H9 (cell line): ENCODE data around the gene PSMB9. TPM values are rescaled to one million over a fixed set of nuclear protein-coding genes. Genes with fewer than 3 reads are reported as not detected.

Experiments used
- DNase-seq: peaks from one replicate; pipeline ENCODE4 v3.0.0-alpha.2; 2017
- H2AFZ ChIP-seq: one replicate; pipeline ENCODE4 v1.6.1; 2013; ENCODE audit warnings: mild to moderate bottlenecking, low read length, control low read depth, moderate library complexity
- H2AK5ac ChIP-seq: 2 replicates; pipeline ENCODE4 v1.6.1; 2013; ENCODE audit warnings: low read length, control low read depth, mixed read lengths; ENCODE audit not compliant: insufficient read length
- H2BK120ac ChIP-seq: one replicate; pipeline ENCODE4 v1.6.1; 2013; ENCODE audit warnings: low read depth, mild to moderate bottlenecking, low read length, control low read depth, inconsistent platforms; ENCODE audit not compliant: poor library complexity, severe bottlenecking
- H2BK12ac ChIP-seq: 2 replicates; pipeline ENCODE4 v1.6.1; 2013; ENCODE audit warnings: low read length, control low read depth, mixed read lengths, low read depth; ENCODE audit not compliant: insufficient read length
- H2BK15ac ChIP-seq: 2 replicates; pipeline ENCODE4 v1.6.1; 2013; ENCODE audit warnings: low read depth, low read length, control low read depth
- H2BK20ac ChIP-seq: one replicate; pipeline ENCODE4 v1.6.1; 2013; ENCODE audit warnings: low read depth, mild to moderate bottlenecking, low read length, control low read depth, inconsistent platforms; ENCODE audit not compliant: poor library complexity, severe bottlenecking
- H2BK5ac ChIP-seq: 2 replicates; pipeline ENCODE4 v1.6.1; 2013; ENCODE audit warnings: low read length, control low read depth, mixed read lengths; ENCODE audit not compliant: insufficient read length
- H3K14ac ChIP-seq: 2 replicates; pipeline ENCODE4 v1.6.1; 2013; ENCODE audit warnings: low read length, control low read depth; ENCODE audit not compliant: insufficient read depth
- H3K18ac ChIP-seq: 2 replicates; pipeline ENCODE4 v1.6.1; 2013; ENCODE audit warnings: low read depth, mild to moderate bottlenecking, mixed read lengths, low read length, control low read depth; ENCODE audit not compliant: insufficient read length
- H3K23ac ChIP-seq: 2 replicates; pipeline ENCODE4 v1.6.1; 2013; ENCODE audit warnings: low read length, control low read depth, mixed read lengths, low read depth; ENCODE audit not compliant: insufficient read length
- H3K23me2 ChIP-seq: 2 replicates; pipeline ENCODE4 v1.6.1; 2013; ENCODE audit warnings: low read depth, mild to moderate bottlenecking, mixed read lengths, low read length, control low read depth; ENCODE audit not compliant: insufficient read length, poor library complexity, severe bottlenecking
- H3K27ac ChIP-seq: 2 replicates; pipeline ENCODE4 v1.5.1; 2013; ENCODE audit warnings: low read length, control low read depth, mixed read lengths, low read depth; ENCODE audit not compliant: insufficient read length
- H3K27me3 ChIP-seq: 2 replicates; pipeline ENCODE4 v1.6.1; 2013; ENCODE audit warnings: low read length, control low read depth, inconsistent platforms; ENCODE audit not compliant: insufficient read depth
- H3K4ac ChIP-seq: 2 replicates; pipeline ENCODE4 v1.6.1; 2013; ENCODE audit warnings: low read depth, mild to moderate bottlenecking, control low read depth, inconsistent platforms, low read length, moderate library complexity
- H3K4me1 ChIP-seq: 2 replicates; pipeline ENCODE4 v1.6.1; 2013; ENCODE audit warnings: low read length, control low read depth, inconsistent platforms; ENCODE audit not compliant: insufficient read depth
- H3K4me2 ChIP-seq: 2 replicates; pipeline ENCODE4 v1.6.1; 2013; ENCODE audit warnings: low read length, control low read depth, mixed read lengths; ENCODE audit not compliant: insufficient read length, insufficient read depth
- H3K56ac ChIP-seq: 2 replicates; pipeline ENCODE4 v1.6.1; 2013; ENCODE audit warnings: low read depth, mild to moderate bottlenecking, mixed read lengths, low read length, control low read depth; ENCODE audit not compliant: insufficient read length
- H3K79me1 ChIP-seq: 2 replicates; pipeline ENCODE4 v1.6.1; 2013; ENCODE audit warnings: low read depth, mild to moderate bottlenecking, moderate library complexity, low read length, control low read depth, inconsistent platforms; ENCODE audit not compliant: insufficient read depth, poor library complexity, severe bottlenecking
- H3K79me2 ChIP-seq: 2 replicates; pipeline ENCODE4 v1.6.1; 2013; ENCODE audit warnings: low read length, control low read depth, inconsistent platforms; ENCODE audit not compliant: insufficient read depth
- H3K9ac ChIP-seq: 2 replicates; pipeline ENCODE4 v1.6.1; 2013; ENCODE audit warnings: low read length, control low read depth, mixed read lengths; ENCODE audit not compliant: insufficient read length; ENCODE audit errors: extremely low read depth
- H3K9me3 ChIP-seq: one replicate; pipeline ENCODE4 v1.6.1; 2013; ENCODE audit warnings: low read depth, low read length, inconsistent platforms; ENCODE audit not compliant: control insufficient read depth
- H3T11ph ChIP-seq: one replicate; pipeline ENCODE4 v1.6.1; 2013; ENCODE audit warnings: mild to moderate bottlenecking, low read length, control low read depth, inconsistent platforms
- H4K20me1 ChIP-seq: one replicate; pipeline ENCODE4 v1.6.1; 2013; ENCODE audit not compliant: control insufficient read depth, insufficient read length, insufficient read depth
- H4K5ac ChIP-seq: 2 replicates; pipeline ENCODE4 v1.6.1; 2013; ENCODE audit warnings: low read depth, mild to moderate bottlenecking, mixed read lengths, low read length, control low read depth; ENCODE audit not compliant: insufficient read length
- H4K8ac ChIP-seq: replicated peaks from 2 replicates; pipeline ENCODE4 v1.6.1; 2013; ENCODE audit warnings: low read length, control low read depth, mixed read lengths, low read depth; ENCODE audit not compliant: insufficient read length
- H4K91ac ChIP-seq: 2 replicates; pipeline ENCODE4 v1.6.1; 2013; ENCODE audit warnings: low read depth, mild to moderate bottlenecking, moderate library complexity, mixed read lengths, low read length, control low read depth; ENCODE audit not compliant: insufficient read length
- H3K27ac Mint-ChIP-seq, 3 experiments: 2 replicates in 2 of 3; 3 replicates in 1 of 3; pipeline ENCODE4 v1.8.0; 2020 to 2021; ENCODE audit warnings: mixed read lengths in 3 of 3, mild to moderate bottlenecking in 1 of 3, moderate library complexity in 1 of 3
- H3K27me3 Mint-ChIP-seq: 2 replicates; pipeline ENCODE4 v1.8.0; 2021; ENCODE audit warnings: low read depth, mild to moderate bottlenecking, moderate library complexity, mixed read lengths
- H3K36me3 Mint-ChIP-seq, 3 experiments: 2 replicates in 2 of 3; 3 replicates in 1 of 3; pipeline ENCODE4 v1.8.0; 2020 to 2021; ENCODE audit warnings: low read depth in 3 of 3, mixed read lengths in 3 of 3; ENCODE audit not compliant: insufficient read depth in 1 of 3
- H3K4me1 Mint-ChIP-seq, 2 experiments: 2 replicates each; pipeline ENCODE4 v1.8.0; 2020; ENCODE audit warnings: mixed read lengths in 2 of 2
- H3K4me3 Mint-ChIP-seq, 2 experiments: 2 replicates in 1 of 2; 3 replicates in 1 of 2; pipeline ENCODE4 v1.8.0; 2020 to 2021; ENCODE audit warnings: mild to moderate bottlenecking in 2 of 2, mixed read lengths in 2 of 2, moderate library complexity in 1 of 2
- H3K9me3 Mint-ChIP-seq, 2 experiments: 2 replicates in 1 of 2; 3 replicates in 1 of 2; pipeline ENCODE4 v1.8.0; 2020; ENCODE audit warnings: mild to moderate bottlenecking in 2 of 2, mixed read lengths in 2 of 2, moderate library complexity in 1 of 2
- CTCF ChIP-seq: fragments of 200-600 bp; sonication (generic); conservative IDR thresholded peaks from 3 replicates; pipeline ENCODE4 v1.8.0; 2021; ENCODE audit warnings: antibody characterized with exemption, mild to moderate bottlenecking
- WGBS: extraction: QIAGEN DNeasy Blood & Tissue Kit; methylation state at CpG from one replicate; pipeline ENCODE4 v1.1.7; 2013; ENCODE audit warnings: missing lambda C conversion rate, low lambda C conversion rate, mixed read lengths; ENCODE audit not compliant: insufficient read length; ENCODE audit errors: extremely low coverage; 5-methylcytosine and 5-hydroxymethylcytosine counted together
- total RNA-seq: library from RNA; stranded (reverse); gene quantifications from 2 replicates; pipeline ENCODE4 v1.2.1, GENCODE V29; 2021

Gene PSMB9
- total RNA-seq, 1 experiment from 2014 or later = 3.5 TPM

- H4K91ac ChIP-seq = no peak overlapping the region
- no peak overlapping the region for H3K56ac ChIP-seq
- H3K4ac ChIP-seq = no peak overlapping the region
- H3K79me1 ChIP-seq = no peaks in the 10 kb centered on the region
- H2BK5ac ChIP-seq = no peak overlapping the region
- no peak for DNase-seq
- H2BK120ac ChIP-seq = no peak overlapping the region
- H4K8ac ChIP-seq = no peak overlapping the region
- H2BK20ac ChIP-seq = no peak overlapping the region
- H3K79me2 ChIP-seq = no peaks in the 10 kb centered on the region
- WGBS = no CpG with 5 or more reads among the region's 10 CpGs
- no peaks in the 10 kb centered on the region for H4K20me1 ChIP-seq
- H3K9ac ChIP-seq = no peak overlapping the region
- Mint-ChIP-seq H3K27ac (no peak overlapping the region), H3K4me3 (no peak overlapping the region), H3K27me3 (peaks cover 40% of the 10 kb centered on the region), H3K9me3 (no peaks in the 10 kb centered on the region), H3K4me1 (peaks cover 3 to 6% of the 10 kb centered on the region in 2 experiments), H3K36me3 (peaks cover 5 to 41% (median 12%) of the 10 kb centered on the region in 3 experiments)
- no peaks in the 10 kb centered on the region for H3K27me3 ChIP-seq
- H3K4me1 ChIP-seq = peaks cover 2% of the 10 kb centered on the region; the same call in 1 of the 2 replicates
- H3K14ac ChIP-seq = no peak overlapping the region
- TF ChIP-seq CTCF = no peak
- no peaks in the 10 kb centered on the region for H3K9me3 ChIP-seq
- H3K4me2 ChIP-seq = no peak overlapping the region
- no peak overlapping the region for H3T11ph ChIP-seq
- no peak overlapping the region for H2AFZ ChIP-seq
- H2BK12ac ChIP-seq = no peak overlapping the region
- H4K5ac ChIP-seq = no peak overlapping the region
- H3K18ac ChIP-seq = no peak overlapping the region
- H3K23ac ChIP-seq = no peak overlapping the region
- peaks cover 11% of the 10 kb centered on the region for H3K23me2 ChIP-seq
- H2BK15ac ChIP-seq = no peak overlapping the region
- H2AK5ac ChIP-seq = no peak overlapping the region
- no peak overlapping the region for H3K27ac ChIP-seq
These were observed 7.0 kb upstream of the PSMB9 start for GRCh38 chr6:32847004-32847403.
